DOHH2 (cell line): ENCODE measurements around the gene SOX21.

Experiments
- H3F3A ChIP-seq: fragments of 200-600 bp; sonication (generic), shearing (Covaris generic); 2 replicates; pipeline ENCODE4 v1.6.0; 2016; ENCODE audit warnings: antibody characterized with exemption, mild to moderate bottlenecking; ENCODE audit not compliant: control insufficient read depth, insufficient read depth
- H3K27ac ChIP-seq: fragments of 200-600 bp; sonication (generic); 2 replicates; pipeline ENCODE4 v1.5.1; 2014; ENCODE audit warnings: low read depth, mild to moderate bottlenecking, low read length, moderate library complexity
- H3K27me3 ChIP-seq: fragments of 200-600 bp; sonication (generic); 2 replicates; pipeline ENCODE4 v1.6.1; 2014; ENCODE audit warnings: mild to moderate bottlenecking, low read length, mixed read lengths; ENCODE audit not compliant: control insufficient read depth
- H3K36me3 ChIP-seq: fragments of 200-600 bp; sonication (generic); 2 replicates; pipeline ENCODE4 v1.6.1; 2014; ENCODE audit warnings: mild to moderate bottlenecking, low read length, moderate library complexity, mixed read lengths; ENCODE audit not compliant: control insufficient read depth
- H3K4me1 ChIP-seq: fragments of 200-600 bp; sonication (generic); 2 replicates; pipeline ENCODE4 v1.6.1; 2014; ENCODE audit warnings: mild to moderate bottlenecking, low read length, mixed read lengths; ENCODE audit not compliant: control insufficient read depth
- H3K4me2 ChIP-seq: fragments of 200-600 bp; sonication (generic); 2 replicates; pipeline ENCODE4 v1.6.0; 2014; ENCODE audit warnings: mild to moderate bottlenecking, low read length, moderate library complexity
- H3K4me3 ChIP-seq: fragments of 200-600 bp; sonication (generic); 2 replicates; pipeline ENCODE4 v1.5.1; 2014; ENCODE audit warnings: mild to moderate bottlenecking, low read length, mixed read lengths
- H3K79me2 ChIP-seq: fragments of 200-600 bp; sonication (generic); 2 replicates; pipeline ENCODE4 v1.6.1; 2014; ENCODE audit warnings: mild to moderate bottlenecking, low read length, mixed read lengths; ENCODE audit not compliant: control insufficient read depth
- H3K9me2 ChIP-seq: fragments of 200-600 bp; sonication (generic); replicated peaks from 2 replicates; pipeline ENCODE4 v1.6.1; 2014; ENCODE audit warnings: mild to moderate bottlenecking, low read length, mixed read lengths; ENCODE audit not compliant: control insufficient read depth
- H3K9me3 ChIP-seq: fragments of 200-600 bp; sonication (generic); 2 replicates; pipeline ENCODE4 v1.6.1; 2014; ENCODE audit warnings: antibody characterized with exemption, low read length, mixed read lengths; ENCODE audit not compliant: control insufficient read depth, insufficient read depth
- H4K20me1 ChIP-seq: fragments of 200-600 bp; sonication (generic); 2 replicates; pipeline ENCODE4 v1.6.0; 2014; ENCODE audit warnings: low read depth, mild to moderate bottlenecking, antibody characterized with exemption, low read length, moderate library complexity; ENCODE audit not compliant: control insufficient read depth, insufficient read depth
- CTCF ChIP-seq: fragments of 200-600 bp; sonication (generic); IDR thresholded peaks from one replicate; pipeline ENCODE4 v1.5.1; 2014; ENCODE audit warnings: antibody characterized with exemption, mild to moderate bottlenecking, low read depth, low read length; ENCODE audit not compliant: poor library complexity, severe bottlenecking
- EZH2phosphoT487 ChIP-seq: fragments of 200-600 bp; sonication (generic); IDR thresholded peaks from 2 replicates; pipeline ENCODE4 v1.6.1; 2017; ENCODE audit warnings: borderline replicate concordance, mild to moderate bottlenecking, antibody characterized with exemption, low read length, moderate library complexity, mixed read lengths

SOX21 gene

GRCh38 chr13:94683409-94683808 is 28.9 kb downstream of the SOX21 start:
- Histone ChIP-seq H4K20me1 (no peaks in the 10 kb centered on the region), H3F3A (no peaks in the 10 kb centered on the region), H3K27me3 (no peaks in the 10 kb centered on the region), H3K4me2 (no peak overlapping the region), H3K9me2 (no peaks in the 10 kb centered on the region), H3K4me3 (no peak overlapping the region), H3K4me1 (no peaks in the 10 kb centered on the region), H3K27ac (no peak overlapping the region), H3K9me3 (no peaks in the 10 kb centered on the region), H3K79me2 (no peaks in the 10 kb centered on the region), H3K36me3 (no peaks in the 10 kb centered on the region)
- no peak for TF ChIP-seq EZH2phosphoT487

GRCh38 chr13:94682229-94682628 is 30.1 kb downstream of the SOX21 start:
- Histone ChIP-seq H3K4me1 (no peaks in the 10 kb centered on the region), H3F3A (no peaks in the 10 kb centered on the region), H3K79me2 (no peaks in the 10 kb centered on the region), H3K4me3 (no peak overlapping the region), H3K9me3 (no peaks in the 10 kb centered on the region), H3K9me2 (no peaks in the 10 kb centered on the region), H3K27me3 (no peaks in the 10 kb centered on the region), H3K27ac (no peak overlapping the region), H3K4me2 (no peak overlapping the region), H4K20me1 (no peaks in the 10 kb centered on the region), H3K36me3 (no peaks in the 10 kb centered on the region)
- TF ChIP-seq CTCF (no peak), EZH2phosphoT487 (no peak)

GRCh38 chr13:94679614-94680013 is 32.7 kb downstream of the SOX21 start:
- no peak overlapping the region for H3K4me3 ChIP-seq
- H4K20me1 ChIP-seq: no peaks in the 10 kb centered on the region
- H3K9me2 ChIP-seq: no peaks in the 10 kb centered on the region
- no peaks in the 10 kb centered on the region for H3K36me3 ChIP-seq
- H3K9me3 ChIP-seq: no peaks in the 10 kb centered on the region
- H3K4me2 ChIP-seq: no peak overlapping the region
- no peaks in the 10 kb centered on the region for H3K79me2 ChIP-seq
- no peak overlapping the region for H3K27ac ChIP-seq
- no peaks in the 10 kb centered on the region for H3F3A ChIP-seq
- no peak for TF ChIP-seq CTCF
- TF ChIP-seq EZH2phosphoT487: no peak
- no peaks in the 10 kb centered on the region for H3K4me1 ChIP-seq
- H3K27me3 ChIP-seq: no peaks in the 10 kb centered on the region

GRCh38 chr13:94678845-94679244 is 33.5 kb downstream of the SOX21 start:
- H3K4me2 ChIP-seq: no peak overlapping the region

More at GRCh38 chr13:94678845-94679244, 33.5 kb downstream of the SOX21 start:
- TF ChIP-seq CTCF: no peak
- no peak for TF ChIP-seq EZH2phosphoT487
- H3K4me3 ChIP-seq: no peak overlapping the region
- no peaks in the 10 kb centered on the region for H3K4me1 ChIP-seq
- no peak overlapping the region for H3K27ac ChIP-seq
- H3K36me3 ChIP-seq: no peaks in the 10 kb centered on the region
- H3K27me3 ChIP-seq: no peaks in the 10 kb centered on the region
- H3K9me3 ChIP-seq: no peaks in the 10 kb centered on the region
- H3F3A ChIP-seq: no peaks in the 10 kb centered on the region
- H4K20me1 ChIP-seq: no peaks in the 10 kb centered on the region
- no peaks in the 10 kb centered on the region for H3K79me2 ChIP-seq
- no peaks in the 10 kb centered on the region for H3K9me2 ChIP-seq
